Measurements from ENCODE around the gene TRIP6. TPM values are rescaled to one million over a fixed set of nuclear protein-coding genes. Genes with fewer than 3 reads are reported as not detected.

The TRIP6 gene
- total and polyA plus RNA-seq, 4 donors, result 16.0 to 66.6 (median 45.9) TPM

GRCh38 chr7:100881136-100881535, 13.9 kb downstream of the TRIP6 start:
- Histone ChIP-seq H3K4me3 (ENCODE audit: low read depth, low read length) (no peak overlapping the region), H3K27ac (ENCODE audit: low read depth, low read length) (no peak overlapping the region), H3K4me1 (ENCODE audit: control insufficient read depth, insufficient read depth, low read length) (peaks cover 35% of the 10 kb centered on the region), H3K36me3 (ENCODE audit: control insufficient read depth, insufficient read depth, low read length) (peaks cover 86% of the 10 kb centered on the region), H3K9me3 (ENCODE audit: control insufficient read depth, insufficient read depth, low read length) (no peaks in the 10 kb centered on the region), H3K27me3 (ENCODE audit: control insufficient read depth, insufficient read depth, low read length) (no peaks in the 10 kb centered on the region)
- DNase-seq (ENCODE audit: low read depth in 4 of 6, low spot score in 6 of 6), result no peak
- 95% methylated on average over 17 of the region's 20 CpGs for WGBS (ENCODE audit: insufficient coverage)

- no peak overlapping the region for H3K27ac ChIP-seq (ENCODE audit: low read depth, low read length)
Observed at GRCh38 chr7:100882201-100882600, 15.0 kb downstream of the TRIP6 start.

GRCh38 chr7:100882785-100883526, 15.8 kb downstream of the TRIP6 start:
- Histone ChIP-seq H3K9me3 (ENCODE audit: control insufficient read depth, insufficient read depth, low read length) (no peaks in the 10 kb centered on the region), H3K4me3 (ENCODE audit: low read depth, low read length) (no peak overlapping the region), H3K27me3 (ENCODE audit: control insufficient read depth, insufficient read depth, low read length) (no peaks in the 10 kb centered on the region), H3K4me1 (ENCODE audit: control insufficient read depth, insufficient read depth, low read length) (peaks cover 37% of the 10 kb centered on the region), H3K36me3 (ENCODE audit: control insufficient read depth, insufficient read depth, low read length) (peaks cover 96% of the 10 kb centered on the region), H3K27ac (ENCODE audit: low read depth, low read length) (no peak overlapping the region)
- no peak for DNase-seq (ENCODE audit: low read depth in 4 of 6, low spot score in 6 of 6)
- WGBS (ENCODE audit: insufficient coverage), result 75% methylated on average over 19 of the region's 24 CpGs

More at GRCh38 chr7:100882201-100882600, 15.0 kb downstream of the TRIP6 start:
- WGBS (ENCODE audit: insufficient coverage), result 95% methylated on average over 4 of the region's 9 CpGs
- Histone ChIP-seq H3K4me3 (ENCODE audit: low read depth, low read length) (no peak overlapping the region), H3K9me3 (ENCODE audit: control insufficient read depth, insufficient read depth, low read length) (no peaks in the 10 kb centered on the region), H3K36me3 (ENCODE audit: control insufficient read depth, insufficient read depth, low read length) (peaks cover 90% of the 10 kb centered on the region), H3K27me3 (ENCODE audit: control insufficient read depth, insufficient read depth, low read length) (no peaks in the 10 kb centered on the region), H3K4me1 (ENCODE audit: control insufficient read depth, insufficient read depth, low read length) (peaks cover 31% of the 10 kb centered on the region)
- DNase-seq (ENCODE audit: low read depth in 4 of 6, low spot score in 6 of 6), result no peak

- Histone ChIP-seq H3K36me3 (ENCODE audit: control insufficient read depth, insufficient read depth, low read length) (peaks cover 93% of the 10 kb centered on the region), H3K9me3 (ENCODE audit: control insufficient read depth, insufficient read depth, low read length) (no peaks in the 10 kb centered on the region), H3K4me3 (ENCODE audit: low read depth, low read length) (no peak overlapping the region), H3K27me3 (ENCODE audit: control insufficient read depth, insufficient read depth, low read length) (no peaks in the 10 kb centered on the region), H3K27ac (ENCODE audit: low read depth, low read length) (no peak overlapping the region), H3K4me1 (ENCODE audit: control insufficient read depth, insufficient read depth, low read length) (peaks cover 48% of the 10 kb centered on the region)
- 95% methylated on average over 19 of the region's 29 CpGs for WGBS (ENCODE audit: insufficient coverage)
- peak in 1 of 6 donors; percentile 0 for DNase-seq (ENCODE audit: low read depth in 4 of 6, low spot score in 6 of 6)
Observed at GRCh38 chr7:100884736-100885439, 17.7 kb downstream of the TRIP6 start.

GRCh38 chr7:100885440-100886141, 18.4 kb downstream of the TRIP6 start:
- 87% methylated on average over 20 of the region's 22 CpGs for WGBS (ENCODE audit: insufficient coverage)
- H3K4me3 ChIP-seq (ENCODE audit: low read depth, low read length), result no peak overlapping the region
- H3K9me3 ChIP-seq (ENCODE audit: control insufficient read depth, insufficient read depth, low read length), result no peaks in the 10 kb centered on the region
- H3K36me3 ChIP-seq (ENCODE audit: control insufficient read depth, insufficient read depth, low read length), result peaks cover 89% of the 10 kb centered on the region
- H3K4me1 ChIP-seq (ENCODE audit: control insufficient read depth, insufficient read depth, low read length), result peaks cover 48% of the 10 kb centered on the region
- H3K27me3 ChIP-seq (ENCODE audit: control insufficient read depth, insufficient read depth, low read length), result no peaks in the 10 kb centered on the region
- DNase-seq (ENCODE audit: low read depth in 4 of 6, low spot score in 6 of 6), result no peak
- H3K27ac ChIP-seq (ENCODE audit: low read depth, low read length), result no peak overlapping the region

GRCh38 chr7:100886142-100886935, 19.2 kb downstream of the TRIP6 start:
- DNase-seq (ENCODE audit: low read depth in 4 of 6, low spot score in 6 of 6), result no peak
- no peak overlapping the region for H3K27ac ChIP-seq (ENCODE audit: low read depth, low read length)
- peaks cover 86% of the 10 kb centered on the region for H3K36me3 ChIP-seq (ENCODE audit: control insufficient read depth, insufficient read depth, low read length)
- H3K27me3 ChIP-seq (ENCODE audit: control insufficient read depth, insufficient read depth, low read length), result no peaks in the 10 kb centered on the region
- H3K9me3 ChIP-seq (ENCODE audit: control insufficient read depth, insufficient read depth, low read length), result no peaks in the 10 kb centered on the region
- 92% methylated on average over 26 of the region's 27 CpGs for WGBS (ENCODE audit: insufficient coverage)
- H3K4me3 ChIP-seq (ENCODE audit: low read depth, low read length), result no peak overlapping the region
- peaks cover 48% of the 10 kb centered on the region for H3K4me1 ChIP-seq (ENCODE audit: control insufficient read depth, insufficient read depth, low read length)

GRCh38 chr7:100886936-100887515, 19.8 kb downstream of the TRIP6 start:
- H3K4me1 ChIP-seq (ENCODE audit: control insufficient read depth, insufficient read depth, low read length), result peaks cover 48% of the 10 kb centered on the region
- no peak overlapping the region for H3K4me3 ChIP-seq (ENCODE audit: low read depth, low read length)
- H3K36me3 ChIP-seq (ENCODE audit: control insufficient read depth, insufficient read depth, low read length), result peaks cover 82% of the 10 kb centered on the region
- H3K27me3 ChIP-seq (ENCODE audit: control insufficient read depth, insufficient read depth, low read length), result no peaks in the 10 kb centered on the region
- WGBS (ENCODE audit: insufficient coverage), result 83% methylated on average over 25 of the region's 25 CpGs
- H3K9me3 ChIP-seq (ENCODE audit: control insufficient read depth, insufficient read depth, low read length), result no peaks in the 10 kb centered on the region
- no peak overlapping the region for H3K27ac ChIP-seq (ENCODE audit: low read depth, low read length)
- no peak for DNase-seq (ENCODE audit: low read depth in 4 of 6, low spot score in 6 of 6)

GRCh38 chr7:100887516-100888290, 20.5 kb downstream of the TRIP6 start:
- Histone ChIP-seq H3K4me3 (ENCODE audit: low read depth, low read length) (no peak overlapping the region), H3K27ac (ENCODE audit: low read depth, low read length) (no peak overlapping the region), H3K36me3 (ENCODE audit: control insufficient read depth, insufficient read depth, low read length) (peaks cover 82% of the 10 kb centered on the region), H3K9me3 (ENCODE audit: control insufficient read depth, insufficient read depth, low read length) (no peaks in the 10 kb centered on the region), H3K27me3 (ENCODE audit: control insufficient read depth, insufficient read depth, low read length) (no peaks in the 10 kb centered on the region), H3K4me1 (ENCODE audit: control insufficient read depth, insufficient read depth, low read length) (peaks cover 52% of the 10 kb centered on the region)
- DNase-seq (ENCODE audit: low read depth in 4 of 6, low spot score in 6 of 6), result no peak
- 71% methylated on average over 12 of the region's 21 CpGs for WGBS (ENCODE audit: insufficient coverage)
